T-helper 2 cell (primary cell): Measurements from ENCODE around the gene TTLL6.
"Not testable (repeated sequence)": the region's sequence is repeated elsewhere in the genome, so short reads cannot be mapped to it uniquely, and the experiment has no call there.

ENCODE experiments used
- DNase-seq, 5 experiments: peaks; one replicate each; pipeline versions ENCODE4 v3.0.0 to v3.0.0-alpha.2; 2012 to 2022

The TTLL6 gene

GRCh38 chr17:48722915-48723422 lies 94.1 kb downstream of the TTLL6 start, which contains the start of gene PRAC2:
Gene PRAC2 (plus strand): TSS chr17:48723185. CDS start chr17:48724411, 1,226 bp downstream.
- DNase-seq = no peak

GRCh38 chr17:48722201-48722907 lies 94.7 kb downstream of the TTLL6 start, which contains the start of gene PRAC1:
Gene PRAC1 (minus strand): TSS chr17:48722518. CDS start chr17:48722392, 126 bp downstream.
- no peak for DNase-seq

GRCh38 chr17:48721009-48721402 lies 96.0 kb downstream of the TTLL6 start:
- DNase-seq = no peak

DNA sequence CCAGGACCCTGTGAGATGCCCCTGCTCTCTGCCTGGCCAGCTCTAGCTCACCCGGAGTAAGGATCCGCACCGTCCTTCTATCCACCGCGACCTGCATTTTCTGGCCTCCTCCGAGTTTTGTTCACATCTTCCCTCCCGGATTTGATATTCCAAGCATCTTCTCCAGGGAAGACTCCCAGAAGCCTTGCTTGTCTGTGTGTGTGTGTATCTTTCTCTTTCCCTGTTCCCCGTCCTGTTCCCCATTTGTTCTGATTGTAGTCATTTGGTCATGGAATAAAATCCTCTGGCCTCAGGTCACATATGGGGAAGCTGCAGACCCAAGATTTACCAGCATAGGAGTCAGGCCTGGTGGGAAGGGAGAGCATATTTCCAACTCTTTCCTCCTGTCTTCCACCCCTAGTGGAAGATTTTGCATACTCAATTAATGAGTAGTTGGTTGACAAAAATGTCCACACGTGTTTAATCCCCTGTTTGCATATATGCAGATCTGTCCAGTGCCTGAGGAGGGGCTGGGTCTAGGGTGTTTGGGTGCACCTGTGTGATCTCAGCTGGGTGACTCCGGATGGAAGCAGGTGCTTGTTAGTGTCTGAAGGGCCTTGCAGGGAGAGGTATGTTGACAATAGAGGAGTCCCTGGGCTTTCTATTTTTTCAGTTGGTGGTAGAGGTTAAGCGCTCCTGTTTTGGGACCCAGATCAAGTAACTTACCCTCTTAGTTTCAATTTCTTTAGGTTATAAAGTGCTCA lies 96.6 kb downstream of the TTLL6 start:
- no peak for DNase-seq

DNA sequence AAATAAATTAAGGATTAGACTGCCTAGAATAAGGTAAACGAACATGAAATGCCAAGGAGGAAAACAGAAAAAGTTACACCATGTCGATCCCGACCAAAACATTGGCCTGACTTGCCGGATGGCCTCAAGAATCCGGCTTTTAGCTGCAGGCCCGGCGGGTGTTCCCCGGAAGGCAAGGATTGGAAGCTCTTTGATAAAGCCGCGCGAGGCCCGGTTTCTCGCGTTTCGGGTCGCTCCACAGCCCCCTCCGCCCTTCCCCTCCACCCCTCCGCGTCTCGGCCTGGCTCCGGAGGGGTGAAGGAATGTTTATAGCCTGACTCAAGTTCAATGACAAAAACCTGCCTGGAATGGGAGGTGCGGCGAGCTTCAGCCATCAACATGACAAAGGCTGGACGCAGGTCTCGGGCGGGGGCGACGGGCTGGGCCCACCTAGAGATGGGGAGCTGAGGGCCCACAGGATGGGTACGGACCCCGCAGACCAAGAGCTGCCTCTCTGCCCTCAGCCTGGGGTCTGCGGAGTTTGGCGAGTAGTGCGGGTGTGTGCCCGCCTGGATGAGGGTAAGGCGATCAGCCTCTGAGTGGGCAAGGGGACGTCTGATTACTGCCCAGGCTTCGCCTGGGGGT lies 97.3 kb downstream of the TTLL6 start:
- DNase-seq = no peak

- DNase-seq = peak in 1 of 5 experiments; percentile 32
Observed at GRCh38 chr17:48718761-48719641, 98.0 kb downstream of the TTLL6 start.

GRCh38 chr17:48718227-48718760 lies 98.7 kb downstream of the TTLL6 start:
- DNase-seq = no peak

DNA sequence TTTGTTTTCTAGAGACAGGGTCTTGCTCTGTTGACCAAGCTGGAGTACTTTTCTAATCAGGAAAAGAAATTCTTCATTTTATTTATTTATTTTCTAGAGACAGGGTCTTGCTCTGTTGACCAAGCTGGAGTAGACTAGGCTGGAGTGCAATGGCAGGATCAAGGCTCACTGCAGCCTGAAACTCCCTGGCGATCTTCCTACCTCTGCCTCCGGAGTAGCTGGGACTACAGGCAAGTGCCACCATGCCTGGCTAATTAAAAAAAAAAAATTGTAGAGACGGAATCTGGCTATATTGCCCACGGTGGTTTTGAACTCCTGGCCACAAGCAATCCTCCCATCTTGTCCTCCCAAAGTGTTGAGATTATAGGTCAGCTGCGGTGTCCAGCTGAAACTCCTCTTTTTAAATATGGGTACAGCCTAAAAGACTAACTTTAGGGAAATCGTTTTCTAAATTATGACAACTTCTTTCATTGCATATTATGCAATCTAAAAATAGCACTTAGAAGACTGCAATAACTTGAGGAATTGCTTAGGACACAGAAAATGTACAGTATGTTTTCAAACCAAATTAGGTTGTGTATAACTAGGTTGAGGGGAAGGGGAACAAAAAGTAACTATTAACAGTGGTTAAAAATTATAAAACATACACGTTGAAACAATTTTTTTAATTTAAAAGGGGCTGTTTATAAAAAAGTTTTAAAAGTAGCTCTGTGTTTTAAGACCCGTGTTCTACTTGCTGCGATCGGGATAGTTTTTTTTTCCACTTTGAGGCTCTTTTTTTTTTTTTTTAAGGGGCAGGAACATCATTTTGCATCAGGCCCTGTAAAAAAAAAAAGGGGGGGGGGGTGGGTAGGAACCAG lies 99.4 kb downstream of the TTLL6 start:
- DNase-seq = no peak

GRCh38 chr17:48716549-48716948 lies 100.5 kb downstream of the TTLL6 start:
- DNase-seq = not testable (repeated sequence)

GRCh38 chr17:48715496-48716399 lies 101.3 kb downstream of the TTLL6 start:
- no peak for DNase-seq
